HEK293 (cell line): ENCODE measurements around the gene KIAA0232.

ENCODE experiments used
- CTCF ChIA-PET: fragments of 350-600 bp; formaldehyde crosslinking; extraction: SDS; loops from one replicate; lab custom pipeline; 2021; ENCODE audit warnings: antibody characterized with exemption; lab: Yijun Ruan, JAX
- POLR2A ChIA-PET: fragments of 300-600 bp; formaldehyde crosslinking; extraction: SDS; loops from one replicate; lab custom pipeline; 2020; ENCODE audit warnings: antibody characterized with exemption, inconsistent platforms; lab: Yijun Ruan, JAX
- H3K27ac ChIP-seq: fragments of 200-500 bp; sonication (Bioruptor generic); 2 replicates; pipeline ENCODE4 v1.5.1; 2014; ENCODE audit warnings: low read depth, low read length, control low read depth, inconsistent platforms; ENCODE audit errors: extremely low read depth
- H3K36me3 ChIP-seq, 2 experiments: fragments of 200-500 bp in 1 of 2; sonication (Bioruptor generic) in 1 of 2; 1 replicate in 1 of 2; 2 replicates in 1 of 2; pipeline ENCODE4 v1.5.1; 2014 to 2017; ENCODE audit warnings: inconsistent platforms in 2 of 2, low read length in 2 of 2; ENCODE audit not compliant: control insufficient read depth in 2 of 2, insufficient read depth in 1 of 2
- H3K4me1 ChIP-seq: fragments of 200-500 bp; sonication (Bioruptor generic); 2 replicates; pipeline ENCODE4 v1.5.1; 2014; ENCODE audit warnings: mild to moderate bottlenecking, low read length, inconsistent platforms; ENCODE audit not compliant: control insufficient read depth, insufficient read depth
- H3K4me3 ChIP-seq: 2 replicates; pipeline ENCODE4 v1.5.1; 2011; ENCODE audit warnings: low read depth, mild to moderate bottlenecking, control low read depth, low read length, moderate library complexity
- H3K9me3 ChIP-seq: fragments of 200-500 bp; sonication (Bioruptor generic); 2 replicates; pipeline ENCODE4 v1.5.1; 2014; ENCODE audit warnings: low read depth, low read length, inconsistent platforms; ENCODE audit not compliant: control insufficient read depth, insufficient read depth
- BCL11A ChIP-seq: fragments of 450-650 bp; formaldehyde crosslinking; IDR thresholded peaks from 2 replicates; pipeline ENCODE4 v1.5.1; 2016; ENCODE audit warnings: low read depth, missing biosample characterization, missing genetic modification characterization
- HOXC10 ChIP-seq: sonication (generic); formaldehyde crosslinking; IDR thresholded peaks from 2 replicates; pipeline ENCODE4 v1.8.1; 2023; ENCODE audit warnings: mild to moderate bottlenecking, missing genetic modification reagents
- IKZF3 ChIP-seq: fragments of 450-650 bp; IDR thresholded peaks from 2 replicates; pipeline ENCODE4 v1.5.0; 2018; ENCODE audit warnings: missing biosample characterization, mild to moderate bottlenecking, missing genetic modification characterization, moderate library complexity
- RBAK ChIP-seq: fragments of 450-650 bp; formaldehyde crosslinking; IDR thresholded peaks from 2 replicates; pipeline ENCODE4 v1.5.1; 2016; ENCODE audit warnings: missing biosample characterization, missing genetic modification characterization
- ZFP37 ChIP-seq: fragments of 450-650 bp; formaldehyde crosslinking; IDR thresholded peaks from 2 replicates; pipeline ENCODE4 v1.5.1; 2016; ENCODE audit warnings: missing biosample characterization, missing genetic modification characterization
- ZFP69B ChIP-seq: fragments of 450-650 bp; formaldehyde crosslinking; IDR thresholded peaks from 2 replicates; pipeline ENCODE4 v1.5.1; 2016; ENCODE audit warnings: missing biosample characterization, missing genetic modification characterization
- ZNF140 ChIP-seq: fragments of 450-650 bp; formaldehyde crosslinking; IDR thresholded peaks from 2 replicates; pipeline ENCODE4 v1.5.1; 2016; ENCODE audit warnings: missing biosample characterization, missing genetic modification characterization
- ZNF341 ChIP-seq: fragments of 450-650 bp; formaldehyde crosslinking; IDR thresholded peaks from 2 replicates; pipeline ENCODE4; 2016; ENCODE audit warnings: low read depth, missing biosample characterization, missing genetic modification characterization
- ZNF416 ChIP-seq: fragments of 450-650 bp; formaldehyde crosslinking; IDR thresholded peaks from 2 replicates; pipeline ENCODE4 v1.5.1; 2016; ENCODE audit warnings: missing biosample characterization, missing genetic modification characterization
- ZNF76 ChIP-seq: fragments of 450-650 bp; formaldehyde crosslinking; IDR thresholded peaks from 2 replicates; pipeline ENCODE4; 2016; ENCODE audit warnings: low read depth, missing biosample characterization, missing genetic modification characterization, borderline replicate concordance
- ZNF785 ChIP-seq: fragments of 450-650 bp; formaldehyde crosslinking; IDR thresholded peaks from 2 replicates; pipeline ENCODE4 v1.5.1; 2016; ENCODE audit warnings: missing biosample characterization, missing genetic modification characterization
- TF ChIP-seq, protein P1 (sequence below): fragments of 450-650 bp; formaldehyde crosslinking; IDR thresholded peaks from 2 replicates; pipeline ENCODE4; 2016; ENCODE audit warnings: missing biosample characterization, missing genetic modification characterization

KIAA0232 gene

GRCh38 chr4:6932918-6933317 lies 150.4 kb downstream of the KIAA0232 start:
- Histone ChIP-seq H3K4me3 (no peak overlapping the region), H3K27ac (no peak overlapping the region), H3K9me3 (no peaks in the 10 kb centered on the region), H3K36me3 (peaks cover 0 to 2% of the 10 kb centered on the region in 2 experiments; a peak in 2 of 3 replicates), H3K4me1 (no peaks in the 10 kb centered on the region)
- ChIA-PET POLR2A (no interaction called here), CTCF (no interaction called here)
- TF ChIP-seq ZFP37 (tag by site-specific recombination) (no peak), BCL11A (tag by site-specific recombination) (no peak), ZNF341 (no peak), ZNF785 (tag by site-specific recombination) (no peak), ZFP69B (no peak), ZNF416 (tag by site-specific recombination) (no peak), RBAK (tag by site-specific recombination) (no peak), HOXC10 (no peak), IKZF3 (tag by site-specific recombination) (no peak), ZNF140 (tag by site-specific recombination) (no peak), ZNF76 (tag by site-specific recombination) (no peak)
- TF ChIP-seq, protein P1, sequence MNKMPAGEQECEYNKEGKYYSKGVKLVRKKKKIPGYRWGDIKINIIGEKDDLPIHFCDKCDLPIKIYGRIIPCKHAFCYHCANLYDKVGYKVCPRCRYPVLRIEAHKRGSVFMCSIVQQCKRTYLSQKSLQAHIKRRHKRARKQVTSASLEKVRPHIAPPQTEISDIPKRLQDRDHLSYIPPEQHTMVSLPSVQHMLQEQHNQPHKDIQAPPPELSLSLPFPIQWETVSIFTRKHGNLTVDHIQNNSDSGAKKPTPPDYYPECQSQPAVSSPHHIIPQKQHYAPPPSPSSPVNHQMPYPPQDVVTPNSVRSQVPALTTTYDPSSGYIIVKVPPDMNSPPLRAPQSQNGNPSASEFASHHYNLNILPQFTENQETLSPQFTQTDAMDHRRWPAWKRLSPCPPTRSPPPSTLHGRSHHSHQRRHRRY (tag by site-specific recombination) = no peak
